ENCODE results near the gene KHDRBS1.
"Not testable (repeated sequence)": the region's sequence is repeated elsewhere in the genome, so short reads cannot be mapped to it uniquely, and the experiment has no call there.

Gene KHDRBS1

DNA sequence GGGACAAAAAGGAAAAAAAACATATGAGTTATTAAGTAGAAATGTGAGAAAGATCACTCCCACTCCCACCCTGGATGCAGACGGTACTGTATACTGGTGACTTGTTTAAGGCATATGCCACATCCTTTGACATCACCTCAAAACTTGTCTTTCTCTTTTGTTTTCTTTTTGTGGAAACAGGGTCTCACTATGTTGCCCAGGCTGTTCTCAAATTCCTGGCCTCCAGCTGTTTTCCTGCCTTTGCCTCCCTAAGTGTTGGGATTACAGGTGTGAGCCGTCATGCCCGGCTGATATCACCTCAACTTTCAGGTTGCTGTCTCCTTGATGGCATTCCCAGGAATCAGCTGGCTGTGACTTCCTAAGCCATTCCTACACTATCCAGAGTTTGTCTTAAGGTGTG is 18.4 kb upstream of the KHDRBS1 start:
- DNase-seq (ENCODE audit: low read depth), result no peak
- no peak for TF ChIP-seq CTCF (conservative IDR thresholded peaks at IDR 0.05; ENCODE audit: low read depth, low read length)
- no peak overlapping the region for H3K4me3 ChIP-seq (ENCODE audit: low read length)

- DNase-seq (ENCODE audit: low read depth); H3K4me3 ChIP-seq (ENCODE audit: low read length): not testable (repeated sequence)
Observed at GRCh38 chr1:31996121-31996520, 17.5 kb upstream of the KHDRBS1 start.

GRCh38 chr1:32001863-32002262 is 11.8 kb upstream of the KHDRBS1 start:
- TF ChIP-seq CTCF (conservative IDR thresholded peaks at IDR 0.05; ENCODE audit: low read depth, low read length), result no peak
- DNase-seq (ENCODE audit: low read depth), result no peak
- H3K4me3 ChIP-seq (ENCODE audit: low read length), result no peak overlapping the region

GRCh38 chr1:32002285-32002684 is 11.4 kb upstream of the KHDRBS1 start:
- DNase-seq (ENCODE audit: low read depth); H3K4me3 ChIP-seq (ENCODE audit: low read length): not testable (repeated sequence)

GRCh38 chr1:32005522-32005921 is 8.1 kb upstream of the KHDRBS1 start:
- TF ChIP-seq CTCF (conservative IDR thresholded peaks at IDR 0.05; ENCODE audit: low read depth, low read length), result no peak
- no peak overlapping the region for H3K4me3 ChIP-seq (ENCODE audit: low read length)
- no peak for DNase-seq (ENCODE audit: low read depth)

- no peak for TF ChIP-seq CTCF (conservative IDR thresholded peaks at IDR 0.05; ENCODE audit: low read depth, low read length)
- no peak for DNase-seq (ENCODE audit: low read depth)
- H3K4me3 ChIP-seq (ENCODE audit: low read length), result no peak overlapping the region
Observed at GRCh38 chr1:32007591-32007940, 6.1 kb upstream of the KHDRBS1 start.

- no peak overlapping the region for H3K4me3 ChIP-seq (ENCODE audit: low read length)
- no peak for DNase-seq (ENCODE audit: low read depth)
- TF ChIP-seq CTCF (conservative IDR thresholded peaks at IDR 0.05; ENCODE audit: low read depth, low read length), result no peak
Observed at GRCh38 chr1:32010246-32010645, 3.4 kb upstream of the KHDRBS1 start.

GRCh38 chr1:32012709-32013385 is 821 bp upstream of the KHDRBS1 start:
- H3K4me3 ChIP-seq (ENCODE audit: low read length), result peak overlapping the region; percentile 84
- DNase-seq (ENCODE audit: low read depth), result no peak
- no peak for TF ChIP-seq CTCF (conservative IDR thresholded peaks at IDR 0.05; ENCODE audit: low read depth, low read length)
